ENCODE data around the gene STH.

DNA sequence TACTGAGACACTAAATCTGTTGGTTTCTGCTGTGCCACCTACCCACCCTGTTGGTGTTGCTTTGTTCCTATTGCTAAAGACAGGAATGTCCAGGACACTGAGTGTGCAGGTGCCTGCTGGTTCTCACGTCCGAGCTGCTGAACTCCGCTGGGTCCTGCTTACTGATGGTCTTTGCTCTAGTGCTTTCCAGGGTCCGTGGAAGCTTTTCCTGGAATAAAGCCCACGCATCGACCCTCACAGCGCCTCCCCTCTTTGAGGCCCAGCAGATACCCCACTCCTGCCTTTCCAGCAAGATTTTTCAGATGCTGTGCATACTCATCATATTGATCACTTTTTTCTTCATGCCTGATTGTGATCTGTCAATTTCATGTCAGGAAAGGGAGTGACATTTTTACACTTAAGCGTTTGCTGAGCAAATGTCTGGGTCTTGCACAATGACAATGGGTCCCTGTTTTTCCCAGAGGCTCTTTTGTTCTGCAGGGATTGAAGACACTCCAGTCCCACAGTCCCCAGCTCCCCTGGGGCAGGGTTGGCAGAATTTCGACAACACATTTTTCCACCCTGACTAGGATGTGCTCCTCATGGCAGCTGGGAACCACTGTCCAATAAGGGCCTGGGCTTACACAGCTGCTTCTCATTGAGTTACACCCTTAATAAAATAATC, 14.6 kb downstream of the STH start:
- TF ChIP-seq, protein P1, sequence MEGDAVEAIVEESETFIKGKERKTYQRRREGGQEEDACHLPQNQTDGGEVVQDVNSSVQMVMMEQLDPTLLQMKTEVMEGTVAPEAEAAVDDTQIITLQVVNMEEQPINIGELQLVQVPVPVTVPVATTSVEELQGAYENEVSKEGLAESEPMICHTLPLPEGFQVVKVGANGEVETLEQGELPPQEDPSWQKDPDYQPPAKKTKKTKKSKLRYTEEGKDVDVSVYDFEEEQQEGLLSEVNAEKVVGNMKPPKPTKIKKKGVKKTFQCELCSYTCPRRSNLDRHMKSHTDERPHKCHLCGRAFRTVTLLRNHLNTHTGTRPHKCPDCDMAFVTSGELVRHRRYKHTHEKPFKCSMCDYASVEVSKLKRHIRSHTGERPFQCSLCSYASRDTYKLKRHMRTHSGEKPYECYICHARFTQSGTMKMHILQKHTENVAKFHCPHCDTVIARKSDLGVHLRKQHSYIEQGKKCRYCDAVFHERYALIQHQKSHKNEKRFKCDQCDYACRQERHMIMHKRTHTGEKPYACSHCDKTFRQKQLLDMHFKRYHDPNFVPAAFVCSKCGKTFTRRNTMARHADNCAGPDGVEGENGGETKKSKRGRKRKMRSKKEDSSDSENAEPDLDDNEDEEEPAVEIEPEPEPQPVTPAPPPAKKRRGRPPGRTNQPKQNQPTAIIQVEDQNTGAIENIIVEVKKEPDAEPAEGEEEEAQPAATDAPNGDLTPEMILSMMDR (conservative IDR thresholded peaks at IDR 0.05; ENCODE audit: low read depth, low read length) = no peak
- no peak for TF ChIP-seq POLR2A (IDR thresholded peaks at IDR 0.05; ENCODE audit: low read depth, low read length)

Data from IMR-90 (cell line).